BJ (cell line): ENCODE data around the gene DCAF5. TPM values are rescaled to one million over a fixed set of nuclear protein-coding genes. Genes with fewer than 3 reads are reported as not detected.

Experiments used
- CTCF ChIA-PET: fragments of 350-600 bp; formaldehyde crosslinking; extraction: SDS; loops from one replicate; lab custom pipeline; 2021; ENCODE audit warnings: antibody characterized with exemption, inconsistent platforms; lab: Yijun Ruan, JAX
- POLR2A ChIA-PET: fragments of 300-600 bp; sonication (Branson Sonifier 250); formaldehyde crosslinking; extraction: SDS; loops from one replicate; lab custom pipeline; 2021; ENCODE audit warnings: antibody characterized with exemption; lab: Charles Lee
- DNase-seq: peaks from one replicate; pipeline ENCODE4 v3.0.0-alpha.2; 2011; ENCODE audit warnings: low read depth
- H3K27me3 ChIP-seq: 2 replicates; pipeline ENCODE4 v1.6.0; 2011; ENCODE audit warnings: low read length; ENCODE audit not compliant: control insufficient read depth, insufficient read depth
- H3K36me3 ChIP-seq: 2 replicates; pipeline ENCODE4 v1.5.1; 2011; ENCODE audit warnings: low read length; ENCODE audit not compliant: control insufficient read depth, insufficient read depth
- H3K4me3 ChIP-seq: 2 replicates; pipeline ENCODE4 v1.5.1; 2011; ENCODE audit warnings: low read depth, mild to moderate bottlenecking, control low read depth, low read length
- polyA plus RNA-seq: library from polyadenylated mRNA; depleted of rRNA; stranded (reverse); fragments of >200 nt; gene quantifications from 2 replicates; pipeline ENCODE4 v1.2.3, GENCODE V29; 2011
- TF ChIP-seq, protein P1 (sequence below): IDR thresholded peaks from 2 replicates; pipeline ENCODE4 v1.5.1; 2011; ENCODE audit warnings: low read depth, mild to moderate bottlenecking, control low read depth, inconsistent platforms, low read length, moderate library complexity; ENCODE audit not compliant: insufficient read depth

The DCAF5 gene
- polyA plus RNA-seq, 1 experiment, result 42.0 TPM

DNA sequence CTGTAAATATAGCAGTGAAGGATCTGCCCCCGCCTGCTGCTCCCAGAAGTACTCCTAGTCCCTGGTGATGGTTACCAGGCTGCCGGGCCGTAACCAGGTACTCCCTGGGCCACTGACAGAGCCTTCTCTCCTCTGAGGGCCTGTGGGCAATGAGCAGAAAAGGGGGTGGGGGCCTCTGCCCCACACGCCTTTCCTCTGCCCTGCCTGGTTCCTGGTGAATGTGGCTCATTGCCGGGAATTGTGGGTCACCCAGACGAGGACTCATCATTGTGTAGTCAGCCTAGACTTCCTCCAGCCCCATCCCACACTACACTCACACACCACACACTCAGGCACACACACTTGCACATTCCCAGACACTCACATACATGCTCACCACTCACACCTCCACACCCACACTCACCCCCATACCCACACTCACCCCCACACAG is 138.1 kb downstream of the DCAF5 start:
- H3K27me3 ChIP-seq, result no peaks in the 10 kb centered on the region
- ChIA-PET POLR2A (no interaction called here), CTCF (interaction anchor here (0.8 kb wide), 1 partner anchor 15 kb away, joined by 3 read pairs; no protein-coding TSS in a partner anchor)
- no peaks in the 10 kb centered on the region for H3K36me3 ChIP-seq
- no peak for DNase-seq
- TF ChIP-seq, protein P1, sequence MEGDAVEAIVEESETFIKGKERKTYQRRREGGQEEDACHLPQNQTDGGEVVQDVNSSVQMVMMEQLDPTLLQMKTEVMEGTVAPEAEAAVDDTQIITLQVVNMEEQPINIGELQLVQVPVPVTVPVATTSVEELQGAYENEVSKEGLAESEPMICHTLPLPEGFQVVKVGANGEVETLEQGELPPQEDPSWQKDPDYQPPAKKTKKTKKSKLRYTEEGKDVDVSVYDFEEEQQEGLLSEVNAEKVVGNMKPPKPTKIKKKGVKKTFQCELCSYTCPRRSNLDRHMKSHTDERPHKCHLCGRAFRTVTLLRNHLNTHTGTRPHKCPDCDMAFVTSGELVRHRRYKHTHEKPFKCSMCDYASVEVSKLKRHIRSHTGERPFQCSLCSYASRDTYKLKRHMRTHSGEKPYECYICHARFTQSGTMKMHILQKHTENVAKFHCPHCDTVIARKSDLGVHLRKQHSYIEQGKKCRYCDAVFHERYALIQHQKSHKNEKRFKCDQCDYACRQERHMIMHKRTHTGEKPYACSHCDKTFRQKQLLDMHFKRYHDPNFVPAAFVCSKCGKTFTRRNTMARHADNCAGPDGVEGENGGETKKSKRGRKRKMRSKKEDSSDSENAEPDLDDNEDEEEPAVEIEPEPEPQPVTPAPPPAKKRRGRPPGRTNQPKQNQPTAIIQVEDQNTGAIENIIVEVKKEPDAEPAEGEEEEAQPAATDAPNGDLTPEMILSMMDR, result no peak
- no peak overlapping the region for H3K4me3 ChIP-seq

DNA sequence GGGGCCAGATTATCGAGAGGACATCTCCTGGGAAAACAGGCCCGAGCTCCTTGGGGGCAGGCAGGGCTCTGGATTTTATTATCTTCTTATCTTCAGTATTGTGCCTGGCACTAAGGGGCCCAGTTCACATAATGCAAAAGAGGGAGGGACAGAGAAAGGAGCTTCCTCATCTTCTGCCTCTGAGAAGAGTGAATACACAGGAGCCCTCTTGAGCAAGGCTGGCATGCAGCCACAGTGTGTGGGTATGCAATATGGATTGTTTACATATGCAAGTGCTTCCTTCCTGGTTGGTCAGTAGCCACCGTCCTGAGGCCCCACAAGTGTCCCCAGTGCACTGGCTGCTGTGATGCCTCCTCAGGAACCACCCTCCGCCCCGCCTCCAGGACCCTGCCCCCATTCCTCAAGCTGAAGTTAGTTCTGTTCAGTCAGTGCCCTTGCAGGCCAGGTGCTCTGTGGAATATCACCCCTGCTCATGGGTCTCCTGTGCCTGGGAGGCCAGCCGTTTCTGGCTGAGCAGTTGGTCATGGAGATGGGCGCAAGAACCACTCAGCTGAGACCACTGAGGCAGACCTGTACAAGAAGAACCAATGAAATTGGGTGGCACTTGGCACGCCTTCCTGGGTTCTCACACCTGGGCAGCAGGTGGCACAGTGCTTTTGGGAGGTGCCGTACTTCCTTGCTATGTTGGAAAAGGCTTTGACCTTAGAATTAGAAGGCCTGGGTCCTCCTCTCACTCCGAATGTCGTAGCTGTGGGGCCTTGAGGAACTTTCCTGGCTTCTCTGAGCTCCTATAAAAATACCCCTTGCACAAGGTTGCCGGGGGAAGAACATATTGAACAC is 138.8 kb downstream of the DCAF5 start:
- TF ChIP-seq, protein P1, result no peak
- Histone ChIP-seq H3K27me3 (no peaks in the 10 kb centered on the region), H3K36me3 (no peaks in the 10 kb centered on the region), H3K4me3 (no peak overlapping the region)
- ChIA-PET POLR2A (no interaction called here), CTCF (interaction anchor here (0.8 kb wide), 1 partner anchor 14 kb away, joined by 3 read pairs; no protein-coding TSS in a partner anchor)
- DNase-seq, result no peak

DNA sequence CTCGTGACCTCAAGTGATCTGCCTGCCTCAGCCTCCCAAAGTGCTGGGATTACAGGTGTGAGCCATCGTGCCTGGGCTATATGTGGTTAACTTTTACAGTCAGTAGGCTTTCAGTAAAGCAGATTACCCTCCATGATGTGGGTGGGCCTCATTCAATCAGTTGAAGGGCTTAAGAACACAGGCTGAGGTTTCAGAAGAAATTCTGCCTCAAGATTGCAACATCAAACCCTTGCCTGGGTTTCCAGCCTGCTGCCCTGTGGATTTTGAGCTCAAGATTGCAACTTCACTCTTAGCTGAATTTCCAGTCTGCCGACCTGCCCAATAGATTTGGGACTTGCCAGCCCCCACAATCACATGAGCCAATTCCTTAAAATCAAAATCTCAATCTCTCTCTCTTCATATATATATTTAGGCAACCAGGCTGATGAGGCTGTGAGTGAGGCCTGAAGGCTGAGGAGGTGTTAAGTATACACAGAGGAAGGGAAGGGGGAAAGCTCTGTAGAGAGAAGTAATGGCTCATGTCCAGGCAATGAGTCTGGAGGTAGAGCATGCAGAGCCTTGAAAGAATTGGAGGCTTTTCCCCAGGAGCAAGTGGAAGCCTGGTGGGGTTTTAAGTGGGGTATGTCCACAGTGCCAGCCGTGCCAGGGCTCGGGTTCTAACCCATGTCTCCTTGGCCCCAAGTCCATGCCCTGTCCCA is 140.5 kb downstream of the DCAF5 start:
- Histone ChIP-seq H3K4me3 (no peak overlapping the region), H3K36me3 (no peaks in the 10 kb centered on the region), H3K27me3 (no peaks in the 10 kb centered on the region)
- CTCF ChIA-PET, result interaction anchor here (0.7 to 1.8 kb wide), 4 partner anchors 15 to 95 kb away, joined by 3 to 5 read pairs (median 4); no protein-coding TSS in a partner anchor
- TF ChIP-seq, protein P1, result no peak
- POLR2A ChIA-PET, result no interaction called here
- no peak for DNase-seq

DNA sequence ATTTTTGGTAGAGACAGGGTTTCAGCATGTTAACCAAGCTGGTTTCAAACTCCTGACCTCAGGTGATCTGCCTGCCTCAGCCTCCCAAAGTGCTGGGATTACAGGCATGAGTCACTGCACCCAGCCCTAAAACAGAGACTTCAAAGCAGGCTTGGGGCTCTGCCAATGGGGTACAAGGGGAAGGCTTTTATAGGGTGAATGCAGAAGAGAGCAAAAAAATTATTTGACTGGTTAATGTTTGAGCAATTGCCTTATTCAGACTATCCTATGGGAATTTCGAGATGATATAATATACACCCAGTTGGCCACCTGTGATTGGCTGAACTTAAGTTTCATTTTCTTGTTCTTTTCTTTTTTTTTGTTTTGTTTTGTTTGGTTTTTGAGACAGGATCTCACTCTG is 142.3 kb downstream of the DCAF5 start:
- ChIA-PET CTCF (interaction anchor here (1.8 kb wide), 1 partner anchor 80 kb away, joined by 5 read pairs; no protein-coding TSS in a partner anchor), POLR2A (no interaction called here)
- Histone ChIP-seq H3K4me3 (no peak overlapping the region), H3K36me3 (no peaks in the 10 kb centered on the region), H3K27me3 (no peaks in the 10 kb centered on the region)
- TF ChIP-seq, protein P1, result no peak
- no peak for DNase-seq

DNA sequence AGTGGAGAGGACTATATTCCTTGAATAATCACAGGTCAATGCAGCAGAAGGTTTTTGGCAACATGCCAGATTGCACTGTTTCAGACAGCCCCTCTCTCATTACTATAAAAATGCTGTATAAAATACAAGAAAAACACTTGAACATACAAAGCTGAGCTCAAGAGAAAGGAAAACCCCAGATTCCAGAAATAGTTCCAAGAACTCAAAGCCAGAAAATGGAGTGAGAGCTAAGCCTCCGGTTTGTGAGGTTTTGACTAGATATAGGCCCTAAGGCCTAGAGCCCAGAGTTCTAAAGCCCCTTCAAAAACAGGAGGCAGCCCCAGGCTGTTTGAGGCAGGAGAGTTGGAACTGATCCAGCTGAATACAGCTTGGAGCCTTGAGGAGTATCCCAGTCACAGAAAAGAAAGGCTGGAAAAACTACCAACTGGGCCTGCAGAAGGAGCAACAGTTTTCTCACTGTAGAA is 144.5 kb downstream of the DCAF5 start:
- POLR2A ChIA-PET, result interaction anchor here (0.6 kb wide), 1 partner anchor 711 kb away, joined by 3 read pairs; no protein-coding TSS in a partner anchor
- TF ChIP-seq, protein P1, result no peak
- no peaks in the 10 kb centered on the region for H3K27me3 ChIP-seq
- CTCF ChIA-PET, result interaction anchor here (1.3 kb wide), 1 partner anchor 11 kb away, joined by 3 read pairs; no protein-coding TSS in a partner anchor
- no peak for DNase-seq
- no peak overlapping the region for H3K4me3 ChIP-seq
- H3K36me3 ChIP-seq, result no peaks in the 10 kb centered on the region
